ENCODE results near the gene PHLDA1.

GRCh38 chr12:75977952-75978671 is 53.5 kb downstream of the PHLDA1 start:
- TF ChIP-seq CTCF (IDR thresholded peaks at IDR 0.05): no peak
- no peak for TF ChIP-seq POLR2A (IDR thresholded peaks at IDR 0.05)
- TF ChIP-seq EP300 (IDR thresholded peaks at IDR 0.05): no peak
